ENCODE measurements around the gene PLCG2.
"Not testable (repeated sequence)": the region's sequence is repeated elsewhere in the genome, so short reads cannot be mapped to it uniquely, and the experiment has no call there.

The PLCG2 gene

GRCh38 chr16:81778861-81779535, at the start of gene PLCG2:
PLCG2 (plus strand) TSS chr16:81779291; CDS start chr16:81785990, 6,699 bp downstream.
- DNase-seq = peak; percentile 29

GRCh38 chr16:81729451-81729850, 49.6 kb upstream of the PLCG2 start:
- DNase-seq = no peak

GRCh38 chr16:81730090-81731051, 48.7 kb upstream of the PLCG2 start:
- peak; percentile 89 for DNase-seq

GRCh38 chr16:81731649-81732048, 47.4 kb upstream of the PLCG2 start:
- DNase-seq = no peak

- DNase-seq = no peak
Measured at GRCh38 chr16:81732699-81733098, 46.4 kb upstream of the PLCG2 start.

GRCh38 chr16:81733295-81733694, 45.8 kb upstream of the PLCG2 start:
- DNase-seq = no peak

GRCh38 chr16:81734632-81735434, 44.3 kb upstream of the PLCG2 start:
- DNase-seq = no peak

GRCh38 chr16:81737885-81738536, 41.1 kb upstream of the PLCG2 start:
- DNase-seq = peak; percentile 51

- no peak for DNase-seq
Measured at GRCh38 chr16:81738783-81739496, 40.2 kb upstream of the PLCG2 start.

- DNase-seq = no peak
Measured at GRCh38 chr16:81739503-81739902, 39.6 kb upstream of the PLCG2 start.

GRCh38 chr16:81740169-81740568, 38.9 kb upstream of the PLCG2 start:
- DNase-seq = no peak

- not testable (repeated sequence) for DNase-seq
Measured at GRCh38 chr16:81741430-81741770, 37.7 kb upstream of the PLCG2 start.

GRCh38 chr16:81744385-81744784, 34.7 kb upstream of the PLCG2 start:
- no peak for DNase-seq

- no peak for DNase-seq
Measured at GRCh38 chr16:81744911-81745310, 34.2 kb upstream of the PLCG2 start.

- DNase-seq = peak; percentile 13
Measured at GRCh38 chr16:81745704-81746558, 33.2 kb upstream of the PLCG2 start.

- DNase-seq = no peak
Measured at GRCh38 chr16:81746566-81746965, 32.5 kb upstream of the PLCG2 start.

GRCh38 chr16:81748476-81749198, 30.5 kb upstream of the PLCG2 start:
- no peak for DNase-seq

GRCh38 chr16:81752225-81752875, 26.7 kb upstream of the PLCG2 start:
- DNase-seq = no peak

GRCh38 chr16:81752876-81753227, 26.2 kb upstream of the PLCG2 start:
- DNase-seq = no peak

- no peak for DNase-seq
Measured at GRCh38 chr16:81754858-81755257, 24.2 kb upstream of the PLCG2 start.
